GM10266 (cell line): ENCODE measurements around the gene SUSD6.
"Not testable (repeated sequence)": the region's sequence is repeated elsewhere in the genome, so short reads cannot be mapped to it uniquely, and the experiment has no call there.

Source experiments
- DNase-seq: peaks from one replicate; pipeline ENCODE4 v3.0.0; 2012; ENCODE audit errors: extremely low spot score
- CTCF ChIP-seq: IDR thresholded peaks from 2 replicates; pipeline ENCODE4 v1.5.1; 2012; ENCODE audit warnings: mild to moderate bottlenecking, low read depth; ENCODE audit not compliant: control insufficient read depth, insufficient read depth; ENCODE audit errors: missing control alignments

The SUSD6 gene

GRCh38 chr14:69587389-69587788 lies 24.0 kb upstream of the SUSD6 start:
- TF ChIP-seq CTCF = no peak
- no peak for DNase-seq

GRCh38 chr14:69591317-69591716 lies 20.1 kb upstream of the SUSD6 start:
- TF ChIP-seq CTCF = no peak
- no peak for DNase-seq

- DNase-seq = no peak
- TF ChIP-seq CTCF = no peak
Measured at GRCh38 chr14:69593018-69593677, 18.2 kb upstream of the SUSD6 start.

GRCh38 chr14:69594846-69595245 lies 16.6 kb upstream of the SUSD6 start:
- no peak for TF ChIP-seq CTCF
- DNase-seq = no peak

GRCh38 chr14:69595336-69595735 lies 16.1 kb upstream of the SUSD6 start:
- DNase-seq = no peak
- no peak for TF ChIP-seq CTCF

- not testable (repeated sequence) for DNase-seq
Measured at GRCh38 chr14:69599431-69599830, 12.0 kb upstream of the SUSD6 start.

GRCh38 chr14:69600304-69600891 lies 11.0 kb upstream of the SUSD6 start:
- no peak for TF ChIP-seq CTCF
- no peak for DNase-seq
